ENCODE measurements around the gene PRX. TPM values are rescaled to one million over a fixed set of nuclear protein-coding genes. Genes with fewer than 3 reads are reported as not detected.

Gene PRX
- total RNA-seq, 1 donor from 2014 or later: 6.7 TPM

DNA sequence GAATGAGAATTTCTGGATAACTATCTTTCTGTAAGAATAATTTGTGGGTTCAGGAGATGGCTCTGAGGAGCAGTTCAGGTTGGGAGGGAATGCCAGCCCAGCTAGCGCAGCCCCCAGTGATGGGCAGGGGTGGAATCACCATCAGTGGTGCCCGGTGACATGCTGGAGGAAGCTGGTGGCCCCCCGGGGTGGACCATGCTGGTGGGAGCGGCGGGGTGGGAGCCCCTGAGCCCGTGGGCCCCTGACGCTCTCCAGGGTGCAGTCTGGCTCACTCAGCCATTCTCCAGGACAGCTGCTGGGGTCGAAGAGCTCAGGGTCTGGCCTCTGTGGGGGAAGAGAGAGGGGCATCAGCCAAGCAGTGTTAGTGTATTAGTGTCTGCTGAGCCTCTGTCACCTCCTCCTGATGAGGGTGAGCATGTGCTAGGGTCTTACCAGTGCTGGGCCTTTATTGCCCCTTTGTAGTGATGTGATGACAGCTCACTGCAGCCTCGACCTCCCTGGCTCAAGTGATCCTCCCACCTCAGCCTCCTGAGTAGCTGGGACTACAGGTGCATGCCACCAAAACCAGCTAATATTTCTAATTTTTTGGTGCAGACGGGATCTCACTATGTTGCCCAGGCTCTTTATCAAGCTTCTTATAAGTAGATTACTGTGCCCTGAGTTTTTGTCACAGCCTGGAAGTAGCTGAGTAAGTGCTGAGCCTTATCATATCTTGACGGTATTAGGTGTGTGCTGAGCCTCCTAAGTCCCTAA is 33.6 kb downstream of the PRX start:
- H3K4me1 Mint-ChIP-seq (ENCODE audit: unreplicated experiment): peaks cover 13% of the 10 kb centered on the region
- no peak overlapping the region for H3K27ac Mint-ChIP-seq (ENCODE audit: unreplicated experiment)
- H3K36me3 Mint-ChIP-seq (ENCODE audit: low read depth, unreplicated experiment): peaks cover 15% of the 10 kb centered on the region
- no peaks in the 10 kb centered on the region for H3K9me3 Mint-ChIP-seq (ENCODE audit: unreplicated experiment)
- H3K27me3 Mint-ChIP-seq (ENCODE audit: unreplicated experiment): peaks cover 12% of the 10 kb centered on the region
- TF ChIP-seq, protein P1, sequence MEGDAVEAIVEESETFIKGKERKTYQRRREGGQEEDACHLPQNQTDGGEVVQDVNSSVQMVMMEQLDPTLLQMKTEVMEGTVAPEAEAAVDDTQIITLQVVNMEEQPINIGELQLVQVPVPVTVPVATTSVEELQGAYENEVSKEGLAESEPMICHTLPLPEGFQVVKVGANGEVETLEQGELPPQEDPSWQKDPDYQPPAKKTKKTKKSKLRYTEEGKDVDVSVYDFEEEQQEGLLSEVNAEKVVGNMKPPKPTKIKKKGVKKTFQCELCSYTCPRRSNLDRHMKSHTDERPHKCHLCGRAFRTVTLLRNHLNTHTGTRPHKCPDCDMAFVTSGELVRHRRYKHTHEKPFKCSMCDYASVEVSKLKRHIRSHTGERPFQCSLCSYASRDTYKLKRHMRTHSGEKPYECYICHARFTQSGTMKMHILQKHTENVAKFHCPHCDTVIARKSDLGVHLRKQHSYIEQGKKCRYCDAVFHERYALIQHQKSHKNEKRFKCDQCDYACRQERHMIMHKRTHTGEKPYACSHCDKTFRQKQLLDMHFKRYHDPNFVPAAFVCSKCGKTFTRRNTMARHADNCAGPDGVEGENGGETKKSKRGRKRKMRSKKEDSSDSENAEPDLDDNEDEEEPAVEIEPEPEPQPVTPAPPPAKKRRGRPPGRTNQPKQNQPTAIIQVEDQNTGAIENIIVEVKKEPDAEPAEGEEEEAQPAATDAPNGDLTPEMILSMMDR (IDR thresholded peaks at IDR 0.05; ENCODE audit: unreplicated experiment): no peak
- peak overlapping the region; percentile 76 for H3K4me3 Mint-ChIP-seq (ENCODE audit: unreplicated experiment)
- no peak for DNase-seq (ENCODE audit: low spot score)

DNA sequence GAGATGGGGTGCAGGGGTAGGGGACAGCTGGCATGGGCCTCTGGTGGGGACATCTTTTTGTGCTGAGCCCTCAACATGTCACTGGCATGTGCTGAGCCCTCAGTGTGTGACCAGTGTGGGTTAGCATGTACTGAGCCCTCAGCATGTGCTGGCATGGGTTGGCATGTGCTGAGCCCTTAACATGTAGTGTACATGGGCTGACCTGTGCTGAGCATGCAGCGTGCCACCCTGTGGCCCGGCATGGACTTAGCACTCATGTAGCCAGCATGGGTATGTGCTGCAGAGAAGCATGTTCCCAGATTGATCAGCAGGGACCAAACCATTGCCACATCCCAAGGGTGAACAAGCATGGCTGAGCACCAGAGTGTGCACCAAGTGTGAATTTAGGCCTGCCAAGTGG is 34.7 kb downstream of the PRX start:
- no peak for DNase-seq (ENCODE audit: low spot score)
- Mint-ChIP-seq H3K4me3 (ENCODE audit: unreplicated experiment) (no peak overlapping the region), H3K9me3 (ENCODE audit: unreplicated experiment) (no peaks in the 10 kb centered on the region), H3K36me3 (ENCODE audit: low read depth, unreplicated experiment) (peaks cover 19% of the 10 kb centered on the region), H3K27me3 (ENCODE audit: unreplicated experiment) (peaks cover 14% of the 10 kb centered on the region), H3K4me1 (ENCODE audit: unreplicated experiment) (peaks cover 15% of the 10 kb centered on the region), H3K27ac (ENCODE audit: unreplicated experiment) (no peak overlapping the region)
- TF ChIP-seq, protein P1 (IDR thresholded peaks at IDR 0.05; ENCODE audit: unreplicated experiment): no peak

DNA sequence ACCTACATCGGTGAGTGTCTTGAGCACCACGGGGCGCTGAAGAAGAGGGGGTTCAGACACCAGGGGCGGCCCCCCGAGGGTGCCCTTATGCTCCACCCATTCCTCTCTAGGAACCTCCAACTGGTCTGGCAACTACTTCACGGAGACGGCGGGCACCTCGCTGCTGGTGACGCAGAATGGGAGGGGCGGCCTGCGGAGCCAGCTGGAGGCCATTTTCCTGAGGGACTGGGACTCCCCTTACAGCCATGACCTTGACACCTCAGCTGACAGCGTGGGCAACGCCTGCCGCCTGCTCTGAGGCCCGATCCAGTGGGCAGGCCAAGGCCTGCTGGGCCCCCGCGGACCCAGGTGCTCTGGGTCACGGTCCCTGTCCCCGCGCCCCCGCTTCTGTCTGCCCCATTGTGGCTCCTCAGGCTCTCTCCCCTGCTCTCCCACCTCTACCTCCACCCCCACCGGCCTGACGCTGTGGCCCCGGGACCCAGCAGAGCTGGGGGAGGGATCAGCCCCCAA is 35.2 kb downstream of the PRX start:
- H3K4me3 Mint-ChIP-seq (ENCODE audit: unreplicated experiment): peak overlapping the region; percentile 59
- no peaks in the 10 kb centered on the region for H3K9me3 Mint-ChIP-seq (ENCODE audit: unreplicated experiment)
- TF ChIP-seq, protein P1 (IDR thresholded peaks at IDR 0.05; ENCODE audit: unreplicated experiment): no peak
- DNase-seq (ENCODE audit: low spot score): no peak
- H3K4me1 Mint-ChIP-seq (ENCODE audit: unreplicated experiment): peaks cover 15% of the 10 kb centered on the region
- H3K36me3 Mint-ChIP-seq (ENCODE audit: low read depth, unreplicated experiment): peaks cover 20% of the 10 kb centered on the region
- no peak overlapping the region for H3K27ac Mint-ChIP-seq (ENCODE audit: unreplicated experiment)
- peaks cover 14% of the 10 kb centered on the region for H3K27me3 Mint-ChIP-seq (ENCODE audit: unreplicated experiment)

DNA sequence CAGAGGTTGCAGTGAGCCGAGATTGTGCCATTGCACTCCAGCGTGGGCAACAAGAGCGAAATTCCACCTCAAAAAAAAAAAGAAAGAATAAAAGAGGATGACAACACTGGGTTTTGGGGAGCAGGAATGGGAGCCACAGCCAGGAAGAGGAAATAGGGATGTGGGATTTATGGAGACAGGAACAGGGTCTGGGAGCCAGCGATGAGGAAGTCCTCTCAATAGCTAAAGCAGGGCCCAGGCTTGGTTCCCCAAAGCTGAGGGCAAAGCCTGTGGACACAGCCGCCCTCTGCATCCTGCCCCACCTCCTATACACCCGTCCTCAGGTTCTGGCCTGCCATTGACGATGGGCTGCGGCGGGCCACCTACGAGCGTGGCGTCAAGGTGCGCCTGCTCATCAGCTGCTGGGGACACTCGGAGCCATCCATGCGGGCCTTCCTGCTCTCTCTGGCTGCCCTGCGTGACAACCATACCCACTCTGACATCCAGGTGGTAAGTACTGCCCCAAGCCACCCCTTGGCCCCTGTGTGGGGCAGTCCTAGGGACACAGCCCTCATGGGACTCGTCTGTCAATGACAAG is 36.8 kb downstream of the PRX start:
- Mint-ChIP-seq H3K4me1 (ENCODE audit: unreplicated experiment) (peaks cover 16% of the 10 kb centered on the region), H3K27me3 (ENCODE audit: unreplicated experiment) (peaks cover 13% of the 10 kb centered on the region), H3K27ac (ENCODE audit: unreplicated experiment) (peak overlapping the region; percentile 80), H3K36me3 (ENCODE audit: low read depth, unreplicated experiment) (peaks cover 24% of the 10 kb centered on the region), H3K4me3 (ENCODE audit: unreplicated experiment) (peak overlapping the region; percentile 51), H3K9me3 (ENCODE audit: unreplicated experiment) (no peaks in the 10 kb centered on the region)
- TF ChIP-seq, protein P1 (IDR thresholded peaks at IDR 0.05; ENCODE audit: unreplicated experiment): no peak
- no peak for DNase-seq (ENCODE audit: low spot score)

DNA sequence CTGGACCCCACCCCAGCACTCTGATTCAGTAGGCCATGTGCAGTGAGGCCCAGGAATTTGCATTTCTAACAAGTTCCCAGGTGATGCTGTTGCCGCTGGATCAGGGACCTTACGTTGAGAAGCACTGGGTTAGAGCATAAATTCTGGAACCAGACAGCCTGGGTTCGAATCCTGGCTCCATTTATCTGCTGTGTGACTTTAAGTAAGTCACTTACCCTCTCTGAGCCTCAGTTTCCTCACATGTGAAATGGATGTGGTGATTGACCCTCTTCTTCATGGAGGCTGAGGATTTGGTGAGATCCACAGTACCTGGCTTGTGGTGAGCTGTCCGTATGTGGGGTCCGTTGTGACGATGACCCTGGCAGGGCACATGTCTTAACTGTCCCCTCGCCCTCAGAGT is 39.1 kb downstream of the PRX start:
- TF ChIP-seq, protein P1 (IDR thresholded peaks at IDR 0.05; ENCODE audit: unreplicated experiment): no peak
- Mint-ChIP-seq H3K27me3 (ENCODE audit: unreplicated experiment) (peaks cover 19% of the 10 kb centered on the region), H3K9me3 (ENCODE audit: unreplicated experiment) (no peaks in the 10 kb centered on the region), H3K4me1 (ENCODE audit: unreplicated experiment) (peaks cover 26% of the 10 kb centered on the region), H3K27ac (ENCODE audit: unreplicated experiment) (no peak overlapping the region), H3K36me3 (ENCODE audit: low read depth, unreplicated experiment) (peaks cover 30% of the 10 kb centered on the region), H3K4me3 (ENCODE audit: unreplicated experiment) (no peak overlapping the region)
- DNase-seq (ENCODE audit: low spot score): no peak

Measured in endothelial cell (in vitro differentiated cells).